Subcutaneous abdominal adipose tissue (tissue), 5 donors: ENCODE results near the gene ANKS4B.
"Not testable (repeated sequence)": the region's sequence is repeated elsewhere in the genome, so short reads cannot be mapped to it uniquely, and the experiment has no call there.

Experiments used
- H3K27ac ChIP-seq: one replicate; pipeline ENCODE4 v1.7.0; 2013; ENCODE audit warnings: low read depth, mild to moderate bottlenecking, inconsistent platforms, low read length, moderate library complexity
- H3K27me3 ChIP-seq, 5 donors: one replicate each; pipeline ENCODE4 v1.7.0; 2013; ENCODE audit warnings: low read length in 5 of 5, inconsistent platforms in 1 of 5; ENCODE audit not compliant: control insufficient read depth in 5 of 5, insufficient read depth in 4 of 5
- H3K36me3 ChIP-seq, 5 donors: one replicate each; pipeline ENCODE4 v1.7.0; 2013; ENCODE audit warnings: low read length in 5 of 5; ENCODE audit not compliant: control insufficient read depth in 5 of 5, insufficient read depth in 5 of 5
- H3K4me1 ChIP-seq, 5 donors: one replicate each; pipeline ENCODE4 v1.7.0; 2013; ENCODE audit warnings: low read length in 5 of 5, mild to moderate bottlenecking in 3 of 5, moderate library complexity in 1 of 5; ENCODE audit not compliant: control insufficient read depth in 5 of 5, insufficient read depth in 5 of 5
- H3K4me3 ChIP-seq, 5 donors: one replicate each; pipeline ENCODE4 v1.7.0; 2013; ENCODE audit warnings: low read length in 5 of 5, low read depth in 1 of 5
- H3K9ac ChIP-seq, 5 donors: one replicate each; pipeline ENCODE4 v1.7.0; 2013; ENCODE audit warnings: low read length in 5 of 5, mild to moderate bottlenecking in 4 of 5, moderate library complexity in 3 of 5
- H3K9me3 ChIP-seq, 5 donors: one replicate each; pipeline ENCODE4 v1.7.0; 2013; ENCODE audit warnings: low read length in 5 of 5; ENCODE audit not compliant: control insufficient read depth in 5 of 5
- donor health status: healthy.
- donor health status: healthy.
- donor health status: healthy.
- donor health status: healthy.
- donor health status: healthy.

ANKS4B gene

DNA sequence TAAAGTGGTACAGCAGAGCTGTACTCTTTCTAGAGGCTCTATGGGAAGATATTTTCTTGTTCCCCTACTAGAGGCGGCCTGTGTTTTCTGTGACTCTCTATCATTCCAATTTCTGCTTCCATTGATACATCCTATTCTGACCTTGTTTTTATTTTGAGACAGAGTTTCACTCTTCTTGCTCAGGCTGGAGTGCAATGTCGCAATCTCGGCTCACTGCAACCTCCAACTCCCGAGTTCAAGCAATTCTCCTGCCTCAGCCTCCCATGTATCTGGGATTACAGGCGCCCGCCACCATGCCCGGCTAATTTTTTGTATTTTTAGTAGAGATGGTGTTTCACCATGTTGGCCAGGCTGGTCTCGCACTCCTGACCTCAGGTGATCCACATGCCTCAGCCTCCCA lies 38.2 kb upstream of the ANKS4B start:
- not testable (repeated sequence) for H3K4me1 ChIP-seq, H3K27ac ChIP-seq, H3K9ac ChIP-seq, H3K9me3 ChIP-seq, H3K36me3 ChIP-seq, H3K4me3 ChIP-seq
- H3K27me3 ChIP-seq: peaks cover under 1 to 15% (median 8%) of the 10 kb centered on the region in 5 donors

DNA sequence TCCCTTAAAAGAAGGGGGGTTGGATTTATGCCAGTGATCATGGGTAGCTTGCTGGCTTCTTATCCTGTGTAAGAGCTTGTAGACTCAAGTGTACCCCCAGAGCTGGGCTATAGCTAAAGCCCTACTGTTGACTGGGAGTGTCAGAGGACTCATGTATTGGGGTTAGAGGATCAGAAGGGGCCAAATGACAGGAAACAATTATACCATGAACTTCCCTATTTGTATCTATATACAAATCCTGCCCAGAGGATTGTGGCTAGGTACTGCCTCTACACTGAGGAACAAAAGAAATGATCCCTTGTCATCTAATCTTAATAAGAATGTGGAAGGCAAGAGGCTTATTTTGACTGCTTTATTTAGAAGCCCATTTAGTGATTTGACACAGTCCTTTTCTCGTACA lies 36.4 kb upstream of the ANKS4B start:
- no peak overlapping the region for H3K9ac ChIP-seq
- H3K27ac ChIP-seq: no peak overlapping the region
- peaks cover 0 to under 1% (median 0%) of the 10 kb centered on the region in 5 donors for H3K9me3 ChIP-seq
- H3K4me1 ChIP-seq: no peaks in the 10 kb centered on the region
- peaks cover 6 to 17% (median 11%) of the 10 kb centered on the region in 5 donors for H3K27me3 ChIP-seq
- H3K4me3 ChIP-seq: no peak overlapping the region
- no peaks in the 10 kb centered on the region for H3K36me3 ChIP-seq

GRCh38 chr16:21197621-21198020 lies 35.9 kb upstream of the ANKS4B start:
- H3K36me3 ChIP-seq: no peaks in the 10 kb centered on the region
- H3K4me3 ChIP-seq: no peak overlapping the region
- H3K27me3 ChIP-seq: peaks cover 6 to 17% (median 11%) of the 10 kb centered on the region in 5 donors
- H3K4me1 ChIP-seq: no peaks in the 10 kb centered on the region
- no peak overlapping the region for H3K9ac ChIP-seq
- H3K9me3 ChIP-seq: no peaks in the 10 kb centered on the region
- no peak overlapping the region for H3K27ac ChIP-seq

DNA sequence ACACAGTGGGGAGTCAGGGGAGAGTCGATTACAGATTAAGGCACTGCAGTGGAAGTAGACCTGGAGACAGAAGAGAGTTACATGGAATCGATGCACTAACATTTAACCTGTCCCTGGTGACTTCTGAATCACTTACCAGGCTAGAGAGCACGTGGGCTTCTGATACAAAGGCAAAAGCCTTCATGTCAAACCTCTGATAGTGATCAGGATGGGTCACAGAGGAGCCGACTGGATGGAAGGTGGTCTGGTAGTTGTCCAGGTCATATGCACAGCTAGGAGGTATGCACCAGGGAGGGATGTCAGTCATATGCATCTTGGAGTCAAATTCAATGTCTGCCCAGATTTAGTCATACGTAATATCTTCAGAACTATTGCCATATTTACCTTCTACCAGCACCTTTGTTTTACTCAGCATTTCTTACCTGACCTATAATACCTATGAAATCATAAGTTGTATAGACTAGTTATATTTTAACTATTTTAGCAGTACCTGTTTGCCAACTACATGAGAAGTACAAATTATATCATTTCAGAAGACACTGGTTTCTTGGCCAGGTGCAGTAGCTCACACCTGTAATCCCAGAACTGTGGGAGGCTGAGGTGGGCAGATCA lies 33.8 kb upstream of the ANKS4B start:
- Histone ChIP-seq H3K9ac (no peak overlapping the region), H3K27me3 (peaks cover 6 to 12% (median 11%) of the 10 kb centered on the region in 5 donors), H3K27ac (no peak overlapping the region), H3K4me1 (no peaks in the 10 kb centered on the region), H3K36me3 (no peaks in the 10 kb centered on the region), H3K4me3 (no peak overlapping the region), H3K9me3 (no peaks in the 10 kb centered on the region)

GRCh38 chr16:21203155-21203797 lies 30.2 kb upstream of the ANKS4B start:
- Histone ChIP-seq H3K4me1 (no peaks in the 10 kb centered on the region), H3K9ac (no peak overlapping the region), H3K27ac (no peak overlapping the region), H3K36me3 (no peaks in the 10 kb centered on the region), H3K9me3 (no peaks in the 10 kb centered on the region), H3K27me3 (peaks cover 6 to 8% (median 6%) of the 10 kb centered on the region in 5 donors), H3K4me3 (no peak overlapping the region)

- Histone ChIP-seq H3K9me3 (no peaks in the 10 kb centered on the region), H3K27ac (no peak overlapping the region), H3K9ac (no peak overlapping the region), H3K36me3 (no peaks in the 10 kb centered on the region), H3K4me1 (no peaks in the 10 kb centered on the region), H3K27me3 (peaks cover 2 to 7% (median 3%) of the 10 kb centered on the region in 5 donors), H3K4me3 (no peak overlapping the region)
These were observed 28.2 kb upstream of the ANKS4B start for GRCh38 chr16:21205303-21205702.

DNA sequence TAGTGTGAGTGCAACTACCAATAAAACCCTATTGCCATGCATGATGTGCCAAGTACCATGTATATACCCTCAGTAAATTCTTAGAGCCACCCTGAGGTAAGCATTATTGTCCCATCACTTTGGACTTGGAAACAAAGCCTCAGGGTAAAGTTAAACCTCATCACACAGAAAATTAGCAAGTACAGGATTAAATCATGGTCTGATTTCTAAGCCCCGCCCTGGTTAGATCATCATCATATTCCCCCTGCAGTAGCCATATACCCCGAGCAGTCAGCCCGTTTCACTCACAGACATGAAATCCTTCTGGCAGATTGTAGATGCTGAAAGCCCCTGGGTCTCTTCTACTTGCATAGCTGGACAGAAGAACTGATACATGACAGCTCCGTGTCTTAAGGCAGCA lies 26.9 kb upstream of the ANKS4B start:
- H3K27me3 ChIP-seq: peaks cover 0 to 4% (median 3%) of the 10 kb centered on the region in 5 donors
- no peak overlapping the region for H3K4me3 ChIP-seq
- H3K27ac ChIP-seq: no peak overlapping the region

GRCh38 chr16:21208446-21209230 lies 24.9 kb upstream of the ANKS4B start:
- peaks cover 0 to 3% (median 0%) of the 10 kb centered on the region in 5 donors for H3K4me1 ChIP-seq
- H3K27ac ChIP-seq: no peak overlapping the region
- H3K9ac ChIP-seq: no peak overlapping the region
- peaks cover 0 to 6% (median 4%) of the 10 kb centered on the region in 5 donors for H3K27me3 ChIP-seq
- no peaks in the 10 kb centered on the region for H3K9me3 ChIP-seq
- no peaks in the 10 kb centered on the region for H3K36me3 ChIP-seq
- no peak overlapping the region for H3K4me3 ChIP-seq

More for the DNA sequence above, 26.9 kb upstream of the ANKS4B start:
- H3K36me3 ChIP-seq: no peaks in the 10 kb centered on the region
- peaks cover 0 to 1% (median 0%) of the 10 kb centered on the region in 5 donors for H3K4me1 ChIP-seq
- no peak overlapping the region for H3K9ac ChIP-seq
- H3K9me3 ChIP-seq: no peaks in the 10 kb centered on the region

GRCh38 chr16:21211486-21211885 lies 22.0 kb upstream of the ANKS4B start, which contains the start of gene ZP2:
ZP2 (minus strand) TSS chr16:21211574; CDS start chr16:21211547, 27 bp downstream.
- H3K4me3 ChIP-seq: no peak within 1 kb of the TSS

GRCh38 chr16:21214086-21214485 lies 19.4 kb upstream of the ANKS4B start:
- Histone ChIP-seq H3K9me3 (no peaks in the 10 kb centered on the region), H3K36me3 (no peaks in the 10 kb centered on the region), H3K27ac (no peak overlapping the region), H3K27me3 (peaks cover 0 to 11% (median 4%) of the 10 kb centered on the region in 5 donors), H3K4me3 (no peak overlapping the region), H3K4me1 (peaks cover 0 to 3% (median 0%) of the 10 kb centered on the region in 5 donors), H3K9ac (no peak overlapping the region)

More at GRCh38 chr16:21211486-21211885, 22.0 kb upstream of the ANKS4B start, which contains the start of gene ZP2:
- Histone ChIP-seq H3K9ac (no peak within 1 kb of the TSS), H3K4me1 (peaks cover 0 to 3% (median 0%) of the 10 kb centered on the region in 5 donors), H3K27me3 (peaks cover 0 to 11% (median 4%) of the 10 kb centered on the region in 5 donors), H3K27ac (no peak within 1 kb of the TSS), H3K36me3 (no peaks in the 10 kb centered on the region), H3K9me3 (no peaks in the 10 kb centered on the region)
